Measurements from ENCODE around the gene KRT35.

- TF ChIP-seq CTCF (IDR thresholded peaks at IDR 0.05 in 4 of 5, conservative IDR thresholded peaks at IDR 0.05 in 1 of 5) (no peak), POLR2A (IDR thresholded peaks at IDR 0.05) (no peak)
Observed at GRCh38 chr17:41446806-41447205, 34.1 kb downstream of the KRT35 start.

Measured in gastrocnemius medialis (tissue), 4 donors.